HCT116 (cell line): ENCODE measurements around the gene BMP2K. TPM values are rescaled to one million over a fixed set of nuclear protein-coding genes. Genes with fewer than 3 reads are reported as not detected.

ENCODE experiments used
- ATAC-seq: fragments of 200-7000 bp; cut with Tn5 transposase; 2 replicates; pipeline ENCODE4 v1.9.1; 2020; ENCODE audit warnings: mild to moderate bottlenecking, moderate library complexity
- BruUV-seq: library from RNA; stranded (reverse); fragments of 400-500 nt; replicated peaks from 2 replicates; lab custom pipeline; 2021; lab: Mats Ljungman, UMichigan
- CTCF ChIA-PET: fragments of 300-600 bp; sonication (Branson Sonifier 250); formaldehyde crosslinking; loops from one replicate; lab custom pipeline; 2021; ENCODE audit warnings: antibody characterized with exemption; lab: Charles Lee
- POLR2A ChIA-PET: fragments of 300-600, 350-600 bp; sonication (Branson Sonifier 250); formaldehyde crosslinking; loops from one replicate; lab custom pipeline; 2021; ENCODE audit warnings: antibody characterized with exemption; lab: Charles Lee
- RAD21 ChIA-PET, 2 experiments: fragments of 300-600 bp; sonication (Branson Sonifier 250); formaldehyde crosslinking; loops; one replicate each; lab custom pipeline; 2023; ENCODE audit warnings: low total read pairs in 2 of 2; ENCODE audit not compliant: uncharacterized antibody in 2 of 2, unreplicated experiment in 2 of 2, low non-redundant PET in 1 of 2; lab: Charles Lee
- DNase-seq: peaks from one replicate; pipeline ENCODE4 v3.0.0-alpha.2; 2010; ENCODE audit warnings: low read depth, low spot score
- H2AFZ ChIP-seq: fragments of 200-600 bp; shearing (Covaris generic), sonication (generic); 2 replicates; pipeline ENCODE4 v1.6.1; 2017; ENCODE audit warnings: low read depth, mixed run types, mixed read lengths, antibody characterized with exemption, low read length; ENCODE audit not compliant: poor library complexity, severe bottlenecking
- H3K27ac ChIP-seq: 2 replicates; pipeline ENCODE4 v1.5.1; 2012; ENCODE audit warnings: low read depth, low read length
- H3K27me3 ChIP-seq: fragments of 200-600 bp; sonication (generic); 2 replicates; pipeline ENCODE4 v1.6.1; 2016; ENCODE audit warnings: mixed run types, low read length, mixed read lengths; ENCODE audit not compliant: insufficient read depth
- H3K36me3 ChIP-seq, 2 experiments: fragments of 200-500 bp in 1 of 2; fragments of 200-600 bp in 1 of 2; sonication (Bioruptor generic) in 1 of 2; sonication (generic) in 1 of 2; 2 replicates each; pipeline versions ENCODE4 v1.5.1 to v1.6.1; 2014 to 2016; ENCODE audit warnings: low read length in 2 of 2, inconsistent platforms in 1 of 2, mixed read lengths in 1 of 2, mixed run types in 1 of 2; ENCODE audit not compliant: insufficient read depth in 2 of 2, control insufficient read depth in 1 of 2
- H3K4me1 ChIP-seq, 2 experiments: fragments of 200-600 bp in 1 of 2; sonication (generic) in 1 of 2; 2 replicates each; pipeline versions ENCODE4 v1.5.1 to v1.6.1; 2012 to 2017; ENCODE audit warnings: low read length in 2 of 2, inconsistent platforms in 1 of 2, mild to moderate bottlenecking in 1 of 2, mixed read lengths in 1 of 2, mixed run types in 1 of 2, moderate library complexity in 1 of 2; ENCODE audit not compliant: insufficient read depth in 2 of 2, control insufficient read depth in 1 of 2
- H3K4me2 ChIP-seq: fragments of 200-600 bp; sonication (generic); 2 replicates; pipeline ENCODE4 v1.6.1; 2017; ENCODE audit warnings: mixed run types, low read length, mixed read lengths
- H3K4me3 ChIP-seq, 2 experiments: fragments of 200-600 bp in 1 of 2; sonication (generic) in 1 of 2; replicated peaks in 1 of 2; 2 replicates each; pipeline ENCODE4 v1.5.1; 2011 to 2016; ENCODE audit warnings: low read length in 2 of 2, control low read depth in 1 of 2, low read depth in 1 of 2, mild to moderate bottlenecking in 1 of 2, mixed read lengths in 1 of 2, mixed run types in 1 of 2
- H3K79me2 ChIP-seq: fragments of 200-600 bp; sonication (generic); 2 replicates; pipeline ENCODE4 v1.6.1; 2017; ENCODE audit warnings: mild to moderate bottlenecking, mixed run types, low read length, moderate library complexity, mixed read lengths; ENCODE audit not compliant: insufficient read depth
- H3K9ac ChIP-seq: fragments of 200-600 bp; sonication (generic); 2 replicates; pipeline ENCODE4 v1.6.1; 2016; ENCODE audit warnings: low read length, mixed read lengths
- H3K9me2 ChIP-seq: fragments of 200-600 bp; sonication (generic), shearing (Covaris generic); 2 replicates; pipeline ENCODE4 v1.6.1; 2017; ENCODE audit warnings: mixed run types, mild to moderate bottlenecking, moderate library complexity; ENCODE audit not compliant: insufficient read depth
- H3K9me3 ChIP-seq, 2 experiments: fragments of 200-500 bp in 1 of 2; fragments of 200-600 bp in 1 of 2; sonication (Bioruptor generic) in 1 of 2; sonication (generic) in 1 of 2; 2 replicates each; pipeline ENCODE4 v1.6.1; 2014 to 2017; ENCODE audit warnings: low read length in 2 of 2, mixed read lengths in 2 of 2, inconsistent platforms in 1 of 2, low read depth in 1 of 2, mild to moderate bottlenecking in 1 of 2, mixed run types in 1 of 2, moderate library complexity in 1 of 2; ENCODE audit not compliant: control insufficient read depth in 1 of 2, insufficient read depth in 1 of 2
- H4K20me1 ChIP-seq: fragments of 200-600 bp; sonication (generic), shearing (Covaris generic); 2 replicates; pipeline ENCODE4 v1.6.1; 2017; ENCODE audit warnings: mixed run types, mild to moderate bottlenecking, moderate library complexity; ENCODE audit not compliant: insufficient read depth
- ATF3 ChIP-seq: IDR thresholded peaks from 2 replicates; pipeline ENCODE4 v1.6.1; 2012
- CEBPB ChIP-seq: IDR thresholded peaks from 2 replicates; pipeline ENCODE4 v1.6.1; 2012; ENCODE audit warnings: low read depth
- ELF1 ChIP-seq: IDR thresholded peaks from 2 replicates; pipeline ENCODE4 v1.6.1; 2012; ENCODE audit warnings: low read depth, borderline replicate concordance
- EZH2phosphoT487 ChIP-seq: fragments of 200-600 bp; IDR thresholded peaks from 2 replicates; pipeline ENCODE4 v1.6.1; 2018; ENCODE audit warnings: antibody characterized with exemption, borderline replicate concordance
- JUND ChIP-seq: IDR thresholded peaks from 2 replicates; pipeline ENCODE4 v1.6.1; 2012
- POLR2A ChIP-seq: IDR thresholded peaks from 2 replicates; pipeline ENCODE4 v1.7.0; 2011; ENCODE audit warnings: borderline replicate concordance; ENCODE audit not compliant: insufficient read depth, insufficient read length; ENCODE audit errors: extremely low read depth
- SP1 ChIP-seq: IDR thresholded peaks from 2 replicates; pipeline ENCODE4 v1.6.1; 2012; ENCODE audit warnings: low read depth
- YY1 ChIP-seq: IDR thresholded peaks from 2 replicates; pipeline ENCODE4 v1.6.1; 2011; ENCODE audit warnings: low read length, low read depth, moderate library complexity, mild to moderate bottlenecking; ENCODE audit not compliant: insufficient replicate concordance; ENCODE audit errors: extremely low read depth
- ZFX ChIP-seq: fragments of 450-650 bp; IDR thresholded peaks from 2 replicates; pipeline ENCODE4 v1.6.1; 2017
- intact Hi-C: fragments of 100-400 bp; cut with micrococcal nuclease; formaldehyde crosslinking; loops from 2 replicates; pipeline ENCODE4 v1.10.0; 2022
- total RNA-seq: library from RNA; stranded (reverse); gene quantifications from one replicate; pipeline ENCODE4 v1.2.1, GENCODE V29; 2021; ENCODE audit not compliant: unreplicated experiment
- TF ChIP-seq, protein P1 (sequence below), 3 experiments: fragments of 200-600 bp in 1 of 3; sonication (generic) in 1 of 3; IDR thresholded peaks in 2 of 3; conservative IDR thresholded peaks in 1 of 3; 2 replicates each; pipeline ENCODE4 v1.5.1; 2012 to 2017; ENCODE audit warnings: low read depth in 2 of 3, low read length in 2 of 3, antibody characterized with exemption in 1 of 3, borderline replicate concordance in 1 of 3, control low read depth in 1 of 3, mild to moderate bottlenecking in 1 of 3, mixed read lengths in 1 of 3, mixed run types in 1 of 3, moderate library complexity in 1 of 3; ENCODE audit not compliant: insufficient read depth in 1 of 3

BMP2K gene
- total RNA-seq, 1 experiment from 2014 or later, result 27.7 TPM

DNA sequence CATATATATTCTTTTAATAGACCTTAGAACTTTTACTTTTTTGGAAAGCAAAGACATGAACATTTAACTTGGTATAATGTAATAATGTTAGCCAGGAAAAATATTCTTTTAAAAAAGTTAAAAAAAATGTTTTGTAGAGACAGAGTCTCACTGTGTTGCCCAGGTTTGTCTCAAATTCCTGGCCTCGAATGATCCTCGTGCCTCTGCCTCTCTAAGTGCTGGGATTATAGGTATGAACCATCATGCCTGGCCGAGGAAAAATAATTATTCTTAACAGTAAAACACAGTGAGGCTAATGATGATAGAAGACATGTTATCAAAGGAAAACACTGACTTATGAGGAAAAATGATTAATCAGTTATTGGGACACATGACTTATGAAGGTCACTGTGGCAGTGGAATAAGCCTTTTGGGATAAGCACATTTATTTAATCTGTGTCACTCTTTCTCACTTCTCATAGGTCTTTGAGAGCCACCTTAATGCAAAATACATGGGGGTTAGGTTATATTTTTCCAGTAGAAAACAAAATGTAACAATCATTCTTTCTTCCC is 6.0 kb upstream of the BMP2K start:
- Histone ChIP-seq H3K4me3 (no peak overlapping the region), H3K9me2 (no peaks in the 10 kb centered on the region), H3K4me2 (no peak overlapping the region), H3K9me3 (no peaks in the 10 kb centered on the region), H4K20me1 (no peaks in the 10 kb centered on the region), H3K4me1 (peaks cover 0 to 12% of the 10 kb centered on the region in 2 experiments; a peak in 1 of 4 replicates)
- CTCF ChIA-PET, result no interaction called here
- intact Hi-C loops, result no loop called here
- POLR2A ChIA-PET, result interaction anchor here (0.7 kb wide), 1 partner anchor 335 kb away, joined by 3 read pairs; no protein-coding TSS in a partner anchor
- RAD21 ChIA-PET, result no interaction called here
- no peak for ATAC-seq
- no peak for DNase-seq
- no peak for TF ChIP-seq SP1
- TF ChIP-seq ATF3, result no peak
- TF ChIP-seq ZFX, result no peak
- TF ChIP-seq JUND, result no peak
- no peak for TF ChIP-seq ELF1
- TF ChIP-seq YY1, result no peak
- TF ChIP-seq, protein P1, sequence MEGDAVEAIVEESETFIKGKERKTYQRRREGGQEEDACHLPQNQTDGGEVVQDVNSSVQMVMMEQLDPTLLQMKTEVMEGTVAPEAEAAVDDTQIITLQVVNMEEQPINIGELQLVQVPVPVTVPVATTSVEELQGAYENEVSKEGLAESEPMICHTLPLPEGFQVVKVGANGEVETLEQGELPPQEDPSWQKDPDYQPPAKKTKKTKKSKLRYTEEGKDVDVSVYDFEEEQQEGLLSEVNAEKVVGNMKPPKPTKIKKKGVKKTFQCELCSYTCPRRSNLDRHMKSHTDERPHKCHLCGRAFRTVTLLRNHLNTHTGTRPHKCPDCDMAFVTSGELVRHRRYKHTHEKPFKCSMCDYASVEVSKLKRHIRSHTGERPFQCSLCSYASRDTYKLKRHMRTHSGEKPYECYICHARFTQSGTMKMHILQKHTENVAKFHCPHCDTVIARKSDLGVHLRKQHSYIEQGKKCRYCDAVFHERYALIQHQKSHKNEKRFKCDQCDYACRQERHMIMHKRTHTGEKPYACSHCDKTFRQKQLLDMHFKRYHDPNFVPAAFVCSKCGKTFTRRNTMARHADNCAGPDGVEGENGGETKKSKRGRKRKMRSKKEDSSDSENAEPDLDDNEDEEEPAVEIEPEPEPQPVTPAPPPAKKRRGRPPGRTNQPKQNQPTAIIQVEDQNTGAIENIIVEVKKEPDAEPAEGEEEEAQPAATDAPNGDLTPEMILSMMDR (IDR thresholded peaks at IDR 0.05 in 2 of 3, conservative IDR thresholded peaks at IDR 0.05 in 1 of 3; ENCODE audit: borderline replicate concordance in 1 of 3, insufficient read depth in 1 of 3, low read depth in 2 of 3, low read length in 2 of 3), result no peak
- TF ChIP-seq POLR2A, result no peak
- no peak for TF ChIP-seq CEBPB
- TF ChIP-seq EZH2phosphoT487, result no peak
- TF ChIP-seq, all 23 proteins: peak for 0
- Histone ChIP-seq H3K27ac (no peak overlapping the region), H3K9ac (no peak overlapping the region), H3K36me3 (no peaks in the 10 kb centered on the region), H2AFZ (no peak overlapping the region), H3K79me2 (no peaks in the 10 kb centered on the region), H3K27me3 (no peaks in the 10 kb centered on the region)
- no TSS peak for BruUV-seq
